Measurements from ENCODE around the gene PRPH.
"Not testable (repeated sequence)": the region's sequence is repeated elsewhere in the genome, so short reads cannot be mapped to it uniquely, and the experiment has no call there.

The PRPH gene

DNA sequence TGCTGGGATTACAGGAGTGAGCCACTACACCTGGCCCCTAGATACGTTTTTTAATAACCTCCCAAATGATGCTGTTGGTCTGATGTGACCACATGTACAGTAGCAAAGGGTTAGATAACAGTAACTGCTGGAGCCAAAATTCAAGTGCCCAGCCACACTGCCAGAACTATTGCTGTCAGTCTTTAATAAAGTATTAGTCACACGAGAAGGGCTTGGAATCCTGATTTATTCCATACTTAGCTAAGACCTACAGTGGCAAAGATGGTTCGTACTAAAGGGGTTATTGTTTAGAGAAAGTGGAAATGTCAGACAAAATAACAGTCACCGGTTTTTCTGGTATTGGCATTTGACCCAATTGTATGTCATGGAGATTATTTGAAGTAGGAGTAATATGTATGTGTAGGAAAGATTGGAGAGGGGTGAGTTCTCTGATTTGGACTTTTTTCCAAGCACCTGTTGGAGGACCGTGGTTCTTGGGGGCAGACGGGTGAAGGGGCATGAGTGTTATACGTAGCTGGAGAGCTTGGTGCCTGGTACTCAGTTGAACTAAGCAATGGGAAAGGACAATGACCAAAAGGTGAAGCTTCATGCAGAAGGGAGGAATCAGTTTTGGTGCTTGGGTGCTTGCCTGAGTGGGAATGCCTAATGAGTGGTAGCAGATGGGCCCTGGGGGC is 20.4 kb upstream of the PRPH start:
- no peak overlapping the region for H3K4me3 ChIP-seq
- intact Hi-C loops (cut with DNase I; ENCODE audit: low total_unique reads): no loop called here
- no peak for DNase-seq
- H3K27ac ChIP-seq: no peak overlapping the region
- no peaks in the 10 kb centered on the region for H3K9me3 ChIP-seq
- H3K27me3 ChIP-seq: no peaks in the 10 kb centered on the region
- peaks cover 43% of the 10 kb centered on the region in 3 donors for H3K36me3 ChIP-seq
- TF ChIP-seq, protein P1, sequence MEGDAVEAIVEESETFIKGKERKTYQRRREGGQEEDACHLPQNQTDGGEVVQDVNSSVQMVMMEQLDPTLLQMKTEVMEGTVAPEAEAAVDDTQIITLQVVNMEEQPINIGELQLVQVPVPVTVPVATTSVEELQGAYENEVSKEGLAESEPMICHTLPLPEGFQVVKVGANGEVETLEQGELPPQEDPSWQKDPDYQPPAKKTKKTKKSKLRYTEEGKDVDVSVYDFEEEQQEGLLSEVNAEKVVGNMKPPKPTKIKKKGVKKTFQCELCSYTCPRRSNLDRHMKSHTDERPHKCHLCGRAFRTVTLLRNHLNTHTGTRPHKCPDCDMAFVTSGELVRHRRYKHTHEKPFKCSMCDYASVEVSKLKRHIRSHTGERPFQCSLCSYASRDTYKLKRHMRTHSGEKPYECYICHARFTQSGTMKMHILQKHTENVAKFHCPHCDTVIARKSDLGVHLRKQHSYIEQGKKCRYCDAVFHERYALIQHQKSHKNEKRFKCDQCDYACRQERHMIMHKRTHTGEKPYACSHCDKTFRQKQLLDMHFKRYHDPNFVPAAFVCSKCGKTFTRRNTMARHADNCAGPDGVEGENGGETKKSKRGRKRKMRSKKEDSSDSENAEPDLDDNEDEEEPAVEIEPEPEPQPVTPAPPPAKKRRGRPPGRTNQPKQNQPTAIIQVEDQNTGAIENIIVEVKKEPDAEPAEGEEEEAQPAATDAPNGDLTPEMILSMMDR (IDR thresholded peaks at IDR 0.05): no peak
- H3K4me1 ChIP-seq: no peaks in the 10 kb centered on the region

DNA sequence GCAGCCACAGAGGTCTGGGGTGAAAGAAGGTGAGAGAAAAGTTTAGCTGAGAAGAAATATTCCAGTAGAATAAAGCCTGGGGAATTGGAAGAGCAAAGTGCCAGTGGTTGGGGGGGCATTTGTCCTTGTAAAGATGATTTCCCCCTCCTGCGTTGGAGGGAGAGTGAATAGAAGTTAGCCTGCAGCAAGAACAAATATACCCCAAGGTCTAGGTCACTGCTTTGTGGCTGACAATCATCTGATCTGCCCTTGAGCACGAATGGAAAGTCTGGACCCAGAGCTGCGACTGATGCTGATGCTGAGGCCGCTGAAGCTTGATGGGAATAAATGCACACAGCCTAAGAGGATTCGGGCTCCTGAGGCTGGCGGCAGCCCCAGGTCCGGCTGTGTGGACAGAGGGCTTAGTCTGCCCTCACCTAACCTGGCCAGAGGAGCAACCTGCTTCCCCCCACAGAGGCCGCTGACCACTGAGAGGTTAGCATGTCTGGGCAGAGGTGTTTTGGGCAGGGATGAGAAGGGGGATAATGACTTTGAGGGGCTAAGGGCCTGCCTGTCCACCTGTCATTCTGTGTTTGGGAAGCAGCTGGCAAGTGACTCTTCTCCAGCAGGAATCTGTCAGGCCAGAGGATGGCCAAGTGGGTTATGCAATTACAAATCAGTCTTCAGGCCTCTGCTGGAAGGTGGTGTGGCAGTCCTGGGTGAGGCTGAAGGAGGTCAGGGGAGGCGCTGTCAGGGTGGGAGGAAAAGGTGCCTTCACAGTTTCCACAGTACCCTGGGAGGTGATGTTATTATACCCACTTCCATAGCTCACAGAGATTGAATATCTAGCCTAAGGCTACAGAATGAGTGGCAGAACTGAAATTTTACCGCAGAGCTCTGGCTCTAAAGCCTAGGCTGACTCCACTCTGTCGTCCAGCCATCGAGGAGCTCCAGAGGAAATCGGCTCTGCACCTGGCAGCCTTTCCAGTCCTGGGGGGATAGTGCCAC is 18.4 kb upstream of the PRPH start:
- TF ChIP-seq, protein P1 (IDR thresholded peaks at IDR 0.05): no peak
- intact Hi-C loops (cut with DNase I; ENCODE audit: low total_unique reads): no loop called here
- Histone ChIP-seq H3K27me3 (no peaks in the 10 kb centered on the region), H3K36me3 (peaks cover 22 to 23% (median 22%) of the 10 kb centered on the region in 3 donors), H3K4me1 (no peaks in the 10 kb centered on the region), H3K4me3 (no peak overlapping the region), H3K9me3 (no peaks in the 10 kb centered on the region), H3K27ac (no peak overlapping the region)
- DNase-seq: no peak

DNA sequence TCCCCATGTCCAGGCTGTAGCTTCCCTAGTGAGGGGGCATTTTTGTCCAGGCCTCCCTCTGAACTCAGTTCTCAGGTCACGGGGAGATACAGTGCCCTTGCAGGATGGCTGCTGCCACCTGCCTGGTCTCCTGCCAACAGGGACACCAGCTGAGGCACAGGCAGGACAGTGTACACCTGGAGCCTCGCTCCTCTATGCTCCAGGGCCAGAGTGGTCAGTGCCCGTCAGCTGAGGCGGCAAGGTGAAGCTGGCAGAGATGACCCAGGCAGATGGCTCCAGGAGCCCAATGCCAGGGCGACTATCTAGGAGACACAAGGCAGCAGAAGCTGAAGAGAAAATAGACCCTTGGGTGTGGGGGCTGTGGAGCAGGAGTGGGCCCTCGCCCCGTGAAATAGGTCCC is 17.5 kb upstream of the PRPH start:
- no peaks in the 10 kb centered on the region for H3K27me3 ChIP-seq
- no peak overlapping the region for H3K27ac ChIP-seq
- H3K36me3 ChIP-seq: peaks cover 15 to 16% (median 16%) of the 10 kb centered on the region in 3 donors
- DNase-seq: no peak
- no peak overlapping the region for H3K4me3 ChIP-seq
- H3K9me3 ChIP-seq: no peaks in the 10 kb centered on the region
- intact Hi-C loops (cut with DNase I; ENCODE audit: low total_unique reads): no loop called here
- H3K4me1 ChIP-seq: no peaks in the 10 kb centered on the region
- TF ChIP-seq, protein P1 (IDR thresholded peaks at IDR 0.05): no peak

DNA sequence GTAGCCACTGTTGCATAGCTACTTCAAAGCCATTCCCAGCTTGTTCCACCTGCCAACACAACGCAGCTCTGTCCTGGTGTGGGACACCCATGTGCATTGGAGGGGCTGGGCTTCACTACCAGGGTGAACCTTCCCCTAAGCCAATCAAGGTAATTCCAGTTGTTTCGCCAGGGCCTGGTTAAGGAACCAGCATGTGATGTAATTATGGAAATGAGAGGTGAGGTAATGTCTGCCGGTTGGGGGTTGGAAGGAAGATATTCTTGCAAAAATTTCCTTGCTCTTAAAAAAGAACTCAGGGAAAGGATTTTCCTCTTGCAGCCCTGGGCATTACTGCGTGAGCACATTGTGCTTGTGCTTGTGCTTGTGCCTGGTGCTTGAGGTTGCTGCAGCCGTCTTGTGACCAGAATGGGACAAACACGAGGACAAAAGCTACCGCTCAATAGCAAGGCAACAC is 15.2 kb upstream of the PRPH start:
- Histone ChIP-seq H3K4me1 (no peaks in the 10 kb centered on the region), H3K27me3 (no peaks in the 10 kb centered on the region), H3K36me3 (no peaks in the 10 kb centered on the region), H3K9me3 (no peaks in the 10 kb centered on the region), H3K4me3 (no peak overlapping the region), H3K27ac (no peak overlapping the region)
- TF ChIP-seq, protein P1 (IDR thresholded peaks at IDR 0.05): no peak
- intact Hi-C loops (cut with DNase I; ENCODE audit: low total_unique reads): no loop called here
- DNase-seq: no peak

DNA sequence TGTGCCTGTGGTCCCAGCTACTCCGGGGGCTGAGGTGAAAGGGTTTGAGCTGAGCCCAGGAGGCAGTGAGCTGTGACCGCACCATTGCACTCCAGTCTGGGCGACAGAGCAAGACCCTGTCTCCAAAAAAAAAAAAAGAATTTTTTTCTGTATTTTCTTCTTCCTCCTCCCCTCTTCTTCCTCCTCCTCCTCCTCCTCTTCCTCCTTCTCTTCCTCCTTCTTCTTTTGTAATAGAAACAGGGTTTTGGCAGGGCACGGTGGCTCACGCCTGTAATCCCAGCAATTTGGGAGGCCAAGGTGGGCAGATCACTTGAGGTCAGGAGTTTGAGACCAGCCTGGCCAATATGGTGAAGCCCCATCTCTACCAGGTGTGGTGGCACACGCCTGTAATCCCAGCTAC is 14.4 kb upstream of the PRPH start:
- H3K4me3 ChIP-seq; H3K27ac ChIP-seq; intact Hi-C loops (cut with DNase I; ENCODE audit: low total_unique reads); H3K27me3 ChIP-seq; H3K4me1 ChIP-seq; H3K9me3 ChIP-seq; H3K36me3 ChIP-seq; DNase-seq: not testable (repeated sequence)

DNA sequence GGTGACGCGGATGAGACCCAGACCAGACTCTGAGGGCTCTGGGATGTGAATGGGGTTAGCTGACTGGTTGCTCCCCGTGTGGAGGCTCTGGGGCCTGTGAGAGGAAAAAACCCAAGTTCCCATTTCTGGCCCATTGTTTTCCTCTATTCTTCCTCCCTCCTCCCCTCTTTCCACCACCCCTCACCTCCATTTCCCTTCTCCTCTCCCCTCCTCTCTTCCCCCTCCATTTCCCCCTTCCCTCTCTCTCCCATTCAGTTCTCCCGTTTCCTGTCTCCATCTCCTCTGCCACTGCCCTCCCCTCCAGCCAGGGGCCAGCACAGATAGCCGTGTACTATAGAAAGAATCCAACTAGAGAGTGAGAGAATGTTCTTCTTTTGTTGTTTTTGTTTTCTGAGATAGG is 12.6 kb upstream of the PRPH start:
- intact Hi-C loops (cut with DNase I; ENCODE audit: low total_unique reads): no loop called here

DNA sequence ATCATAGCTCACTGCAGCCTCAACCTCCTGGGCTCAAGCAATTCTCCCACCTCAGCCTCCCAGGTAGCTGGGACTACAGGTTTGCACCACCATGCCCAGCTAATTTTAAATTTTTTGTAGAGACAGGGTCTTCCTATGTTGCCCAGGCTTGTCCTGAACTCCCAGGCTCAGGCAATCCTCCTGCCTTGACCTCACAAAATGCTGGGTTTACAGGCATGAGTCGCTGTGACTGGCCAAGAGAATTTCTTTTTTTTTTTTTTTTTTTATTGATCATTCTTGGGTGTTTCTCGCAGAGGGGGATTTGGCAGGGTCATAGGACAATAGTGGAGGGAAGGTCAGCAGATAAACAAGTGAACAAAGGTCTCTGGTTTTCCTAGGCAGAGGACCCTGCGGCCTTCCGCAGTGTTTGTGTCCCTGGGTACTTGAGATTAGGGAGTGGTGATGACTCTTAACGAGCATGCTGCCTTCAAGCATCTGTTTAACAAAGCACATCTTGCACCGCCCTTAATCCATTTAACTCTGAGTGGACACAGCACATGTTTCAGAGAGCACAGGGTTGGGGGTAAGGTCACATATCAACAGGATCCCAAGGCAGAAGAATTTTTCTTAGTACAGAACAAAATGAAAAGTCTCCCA is 12.1 kb upstream of the PRPH start:
- intact Hi-C loops (cut with DNase I; ENCODE audit: low total_unique reads); DNase-seq; H3K9me3 ChIP-seq; H3K4me3 ChIP-seq; H3K27ac ChIP-seq; H3K36me3 ChIP-seq; H3K4me1 ChIP-seq; H3K27me3 ChIP-seq: not testable (repeated sequence)

More for the DNA sequence above, 12.6 kb upstream of the PRPH start:
- H3K27me3 ChIP-seq: no peaks in the 10 kb centered on the region
- no peaks in the 10 kb centered on the region for H3K4me1 ChIP-seq
- no peak overlapping the region for H3K27ac ChIP-seq
- DNase-seq: no peak
- no peaks in the 10 kb centered on the region for H3K9me3 ChIP-seq
- H3K36me3 ChIP-seq: no peaks in the 10 kb centered on the region
- TF ChIP-seq, protein P1 (IDR thresholded peaks at IDR 0.05): no peak
- H3K4me3 ChIP-seq: no peak overlapping the region
